Adrenal gland (tissue), 12 donors: ENCODE data around the gene MORN1. TPM values are rescaled to one million over a fixed set of nuclear protein-coding genes. Genes with fewer than 3 reads are reported as not detected.

Experiments used
- DNase-seq, 7 donors: peaks; one replicate each; pipeline ENCODE4 v3.0.0-alpha.2; 2019 to 2020
- H3K27ac ChIP-seq, 5 donors: fragments of 200-600 bp; sonication (generic) in 4 of 5; 1 replicate in 3 of 5; 2 replicates in 2 of 5; pipeline versions ENCODE4 v1.5.1 to v1.8.0; 2016 to 2020; ENCODE audit warnings: mild to moderate bottlenecking in 1 of 5
- H3K27me3 ChIP-seq: fragments of 200-600 bp; 2 replicates; pipeline ENCODE4 v1.8.0; 2021
- H3K36me3 ChIP-seq, 2 donors: fragments of 200-600 bp; replicated peaks in 1 of 2; 1 replicate in 1 of 2; 2 replicates in 1 of 2; pipeline versions ENCODE4 v1.5.1 to v1.8.0; 2018 to 2022
- H3K4me1 ChIP-seq, 2 donors: fragments of 200-600 bp; replicated peaks in 1 of 2; 1 replicate in 1 of 2; 2 replicates in 1 of 2; pipeline versions ENCODE4 v1.5.1 to v1.8.0; 2018 to 2021
- H3K4me3 ChIP-seq, 4 donors: fragments of 200-600 bp; sonication (generic) in 3 of 4; one replicate each; pipeline ENCODE4 v1.5.1; 2016 to 2018
- H3K9me3 ChIP-seq, 3 donors: fragments of 200-600 bp; sonication (generic) in 1 of 3; replicated peaks in 1 of 3; 1 replicate in 2 of 3; 2 replicates in 1 of 3; pipeline versions ENCODE4 v1.5.1 to v1.8.0; 2016 to 2021
- POLR2A ChIP-seq, 2 donors: fragments of 450-650 bp; IDR thresholded peaks; one replicate each; pipeline ENCODE4 v1.6.1; 2017; ENCODE audit warnings: antibody characterized with exemption in 2 of 2, mild to moderate bottlenecking in 2 of 2, moderate library complexity in 1 of 2
- WGBS, 4 donors: extraction: QIAGEN DNeasy Blood & Tissue Kit in 2 of 4; methylation state at CpG; one replicate each; pipeline versions ENCODE4 v1.1.5 to v1.1.7; 2013 to 2017; 5-methylcytosine and 5-hydroxymethylcytosine counted together
- intact Hi-C, 2 donors: fragments of 100-400 bp; cut with DNase I; formaldehyde crosslinking; loops; one replicate each; pipeline versions ENCODE4 v1.14.1 to v1.15.0; 2022 to 2023
- polyA plus RNA-seq, 3 donors: library from polyadenylated mRNA; stranded (reverse); fragments of 200-250 nt in 2 of 3; fragments of 350-450 nt in 1 of 3; fragmentation: Illumina TruSeq in 1 of 3; extraction: RNeasy Lipid Tissue Mini Kit (QIAGEN cat#74804) in 1 of 3; gene quantifications; one replicate each; pipeline ENCODE4 v1.2.3, GENCODE V29; 2013 to 2014
- total RNA-seq, 9 donors: library from RNA; depleted of rRNA in 4 of 9; stranded (reverse); fragments of >200 nt in 4 of 9; fragments of 120-200 nt in 1 of 9; fragmentation: NEBNext Ultra II Directional in 1 of 9; extraction: Animal tissue kit (Norgen Biotek cat#: 25700) in 1 of 9; gene quantifications; one replicate each; pipeline versions ENCODE4 v1.1.0 to v1.2.4, GENCODE V29; 2013 to 2023
- TF ChIP-seq, protein P1 (sequence below), 6 experiments: fragments of 450-650 bp in 4 of 6; fragments of 200-600 bp in 2 of 6; sonication (generic) in 1 of 6; IDR thresholded peaks; 1 replicate in 5 of 6; 2 replicates in 1 of 6; pipeline versions ENCODE4 v1.5.1 to v1.8.0; 2016 to 2021; ENCODE audit warnings: antibody characterized with exemption in 6 of 6, mild to moderate bottlenecking in 2 of 6, moderate library complexity in 1 of 6
- donor health status: healthy with polysubstance abuse.
- donor health status: Bipolar disorder and iron deficiency.
- donor health status: DM: yes; HTN: yes; CAD: no.
- donor health status: DM: no; HTN: no; CAD: no.
- donor health status: DM: no; HTN: no; CAD: no.
- donor health status: DM: yes; HTN: yes; CAD: no.

MORN1 gene
- total and polyA plus RNA-seq, 12 donors: 1.8 to 14.1 (median 8.7) TPM

DNA sequence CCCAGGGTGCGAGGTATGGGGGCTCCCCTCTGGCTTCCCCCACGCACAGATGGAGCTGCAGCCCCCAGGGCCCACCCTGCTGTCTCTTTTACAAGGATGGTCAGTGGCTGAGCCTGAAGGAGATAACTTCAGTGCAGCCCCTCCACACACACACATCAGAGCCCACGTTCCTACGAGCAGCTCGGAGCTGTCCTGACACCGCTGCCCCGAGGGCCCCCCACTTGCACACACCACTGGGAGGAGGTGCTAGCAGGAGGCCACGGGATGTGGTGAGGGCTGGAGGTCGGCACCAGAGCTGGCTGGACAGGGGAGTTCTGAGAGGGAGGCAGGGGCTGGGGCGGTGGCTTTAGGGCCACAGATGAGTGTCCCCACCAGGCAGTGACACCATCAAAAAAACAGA is 53.9 kb downstream of the MORN1 start:
- Histone ChIP-seq H3K27me3 (no peaks in the 10 kb centered on the region), H3K27ac (no peak overlapping the region), H3K4me3 (no peak overlapping the region), H3K4me1 (no peaks in the 10 kb centered on the region), H3K36me3 (no peaks in the 10 kb centered on the region), H3K9me3 (no peaks in the 10 kb centered on the region)
- TF ChIP-seq POLR2A (IDR thresholded peaks at IDR 0.05): no peak
- TF ChIP-seq, protein P1, sequence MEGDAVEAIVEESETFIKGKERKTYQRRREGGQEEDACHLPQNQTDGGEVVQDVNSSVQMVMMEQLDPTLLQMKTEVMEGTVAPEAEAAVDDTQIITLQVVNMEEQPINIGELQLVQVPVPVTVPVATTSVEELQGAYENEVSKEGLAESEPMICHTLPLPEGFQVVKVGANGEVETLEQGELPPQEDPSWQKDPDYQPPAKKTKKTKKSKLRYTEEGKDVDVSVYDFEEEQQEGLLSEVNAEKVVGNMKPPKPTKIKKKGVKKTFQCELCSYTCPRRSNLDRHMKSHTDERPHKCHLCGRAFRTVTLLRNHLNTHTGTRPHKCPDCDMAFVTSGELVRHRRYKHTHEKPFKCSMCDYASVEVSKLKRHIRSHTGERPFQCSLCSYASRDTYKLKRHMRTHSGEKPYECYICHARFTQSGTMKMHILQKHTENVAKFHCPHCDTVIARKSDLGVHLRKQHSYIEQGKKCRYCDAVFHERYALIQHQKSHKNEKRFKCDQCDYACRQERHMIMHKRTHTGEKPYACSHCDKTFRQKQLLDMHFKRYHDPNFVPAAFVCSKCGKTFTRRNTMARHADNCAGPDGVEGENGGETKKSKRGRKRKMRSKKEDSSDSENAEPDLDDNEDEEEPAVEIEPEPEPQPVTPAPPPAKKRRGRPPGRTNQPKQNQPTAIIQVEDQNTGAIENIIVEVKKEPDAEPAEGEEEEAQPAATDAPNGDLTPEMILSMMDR (IDR thresholded peaks at IDR 0.05): no peak
- intact Hi-C loops: no loop called here
- WGBS, 4 donors: 34 to 69% (median 60%) methylated on average over 3 to 10 of the region's 10 CpGs
- DNase-seq: no peak

- H3K27ac ChIP-seq: no peak overlapping the region
- no peaks in the 10 kb centered on the region for H3K4me1 ChIP-seq
- intact Hi-C loops: no loop called here
- H3K4me3 ChIP-seq: no peak overlapping the region
- H3K9me3 ChIP-seq: no peaks in the 10 kb centered on the region
- no peak for TF ChIP-seq POLR2A (IDR thresholded peaks at IDR 0.05)
- TF ChIP-seq, protein P1 (IDR thresholded peaks at IDR 0.05): no peak
- WGBS, 4 donors: 90 to 100% (median 94%) methylated on average over 1 to 23 of the region's 23 CpGs
- H3K27me3 ChIP-seq: no peaks in the 10 kb centered on the region
- no peaks in the 10 kb centered on the region for H3K36me3 ChIP-seq
- no peak for DNase-seq
These were observed 54.3 kb downstream of the MORN1 start for GRCh38 chr1:2337081-2337480.

DNA sequence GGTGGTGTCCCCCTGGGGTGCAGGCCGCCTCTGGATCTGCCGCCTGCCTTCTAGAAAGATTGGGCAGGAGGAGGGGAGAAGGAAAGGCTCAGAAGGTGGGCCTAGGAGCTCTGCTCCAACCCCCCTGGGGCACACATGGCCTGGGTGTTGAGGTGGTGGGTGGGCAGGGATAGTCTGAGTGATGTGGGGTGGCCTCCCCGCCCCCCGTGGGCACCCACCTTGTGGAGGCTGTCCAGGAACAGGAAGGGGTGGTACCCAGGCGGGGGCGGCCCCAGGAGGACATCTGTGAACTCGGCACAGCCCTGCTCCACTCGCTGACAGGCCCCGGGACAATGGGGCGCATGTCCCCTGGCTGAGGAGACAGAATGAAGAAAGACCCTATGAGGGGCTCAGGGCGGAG is 54.9 kb downstream of the MORN1 start:
- Histone ChIP-seq H3K36me3 (no peaks in the 10 kb centered on the region), H3K9me3 (no peaks in the 10 kb centered on the region), H3K4me1 (no peaks in the 10 kb centered on the region), H3K27me3 (no peaks in the 10 kb centered on the region), H3K27ac (no peak overlapping the region), H3K4me3 (no peak overlapping the region)
- WGBS, 4 donors: 71 to 85% (median 78%) methylated on average over 7 to 11 of the region's 11 CpGs
- no peak for DNase-seq
- TF ChIP-seq, protein P1 (IDR thresholded peaks at IDR 0.05): no peak
- no peak for TF ChIP-seq POLR2A (IDR thresholded peaks at IDR 0.05)
- intact Hi-C loops: no loop called here

GRCh38 chr1:2335721-2336455 is 55.5 kb downstream of the MORN1 start:
- TF ChIP-seq, protein P1 (IDR thresholded peaks at IDR 0.05): no peak
- TF ChIP-seq POLR2A (IDR thresholded peaks at IDR 0.05): no peak
- H3K9me3 ChIP-seq: no peaks in the 10 kb centered on the region
- no peak overlapping the region for H3K4me3 ChIP-seq
- no peaks in the 10 kb centered on the region for H3K4me1 ChIP-seq
- H3K27ac ChIP-seq: no peak overlapping the region
- no peak for DNase-seq
- 80 to 92% (median 90%) methylated on average over 1 to 36 of the region's 36 CpGs for WGBS, 4 donors
- H3K27me3 ChIP-seq: no peaks in the 10 kb centered on the region
- H3K36me3 ChIP-seq: no peaks in the 10 kb centered on the region
- intact Hi-C loops: no loop called here
